ENCODE data around the gene PRR29.

DNA sequence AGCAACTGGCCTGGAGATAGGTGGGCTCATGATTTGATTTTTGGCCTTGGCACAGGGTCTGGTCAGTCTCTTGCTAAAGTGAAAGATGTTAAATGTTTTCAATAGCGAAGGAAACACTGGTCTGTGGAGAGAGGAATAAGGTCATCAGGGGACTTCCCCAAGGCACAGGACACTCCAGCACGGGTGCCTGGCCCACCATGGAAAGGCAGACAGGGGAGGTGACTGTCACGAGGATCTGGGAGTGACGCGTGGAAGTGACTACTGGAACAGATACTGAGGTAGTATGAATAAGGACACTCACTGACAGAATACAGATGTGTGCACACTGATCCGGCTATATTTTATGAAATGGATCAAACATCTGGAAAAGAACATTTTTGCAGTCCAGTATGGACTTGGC is 39.0 kb downstream of the PRR29 start:
- TF ChIP-seq POLR2AphosphoS5 (IDR thresholded peaks at IDR 0.05; ENCODE audit: borderline replicate concordance, low read depth, low read length) (no peak), EZH2 (IDR thresholded peaks at IDR 0.05) (no peak), FOXP2 (optimal IDR thresholded peaks at IDR 0.05; ENCODE audit: control extremely low read depth, extremely low read length, insufficient read depth) (no peak)

Measured in SK-N-MC (cell line).